ENCODE data around the gene TASP1. TPM values are rescaled to one million over a fixed set of nuclear protein-coding genes. Genes with fewer than 3 reads are reported as not detected.

TASP1 gene
- total RNA-seq, 2 donors from 2014 or later: 8.9 to 9.8 TPM

- Mint-ChIP-seq H3K27me3 (ENCODE audit: low read depth) (no peaks in the 10 kb centered on the region), H3K4me1 (ENCODE audit: low read depth) (no peaks in the 10 kb centered on the region), H3K36me3 (ENCODE audit: insufficient read depth in 2 of 2) (peaks cover 8 to 24% of the 10 kb centered on the region in 2 donors), H3K4me3 (no peak overlapping the region), H3K27ac (no peak overlapping the region), H3K9me3 (peaks cover 0 to 5% of the 10 kb centered on the region in 2 donors)
- no peak for ATAC-seq (replicated peaks in 1 of 2)
- no peak for DNase-seq
Measured at GRCh38 chr20:13586133-13586532, 52.6 kb downstream of the TASP1 start.

GRCh38 chr20:13581451-13581850 lies 57.3 kb downstream of the TASP1 start:
- DNase-seq: no peak
- Mint-ChIP-seq H3K4me3 (no peak overlapping the region), H3K9me3 (peaks cover 0 to 2% of the 10 kb centered on the region in 2 donors), H3K36me3 (ENCODE audit: insufficient read depth in 2 of 2) (peaks cover 11 to 31% of the 10 kb centered on the region in 2 donors), H3K27me3 (ENCODE audit: low read depth) (no peaks in the 10 kb centered on the region), H3K4me1 (ENCODE audit: low read depth) (no peaks in the 10 kb centered on the region), H3K27ac (no peak overlapping the region)
- no peak for ATAC-seq (replicated peaks in 1 of 2)

- ATAC-seq (replicated peaks in 1 of 2) (no peak), DNase-seq (no peak)
- no peaks in the 10 kb centered on the region for H3K4me1 Mint-ChIP-seq (ENCODE audit: low read depth)
- no peaks in the 10 kb centered on the region for H3K27me3 Mint-ChIP-seq (ENCODE audit: low read depth)
- H3K27ac Mint-ChIP-seq: no peak overlapping the region
- H3K9me3 Mint-ChIP-seq: no peaks in the 10 kb centered on the region
- H3K36me3 Mint-ChIP-seq (ENCODE audit: insufficient read depth in 2 of 2): peaks cover 8 to 28% of the 10 kb centered on the region in 2 donors
- H3K4me3 Mint-ChIP-seq: no peak overlapping the region
Measured at GRCh38 chr20:13580707-13581106, 58.0 kb downstream of the TASP1 start.

GRCh38 chr20:13574071-13574470 lies 64.7 kb downstream of the TASP1 start:
- Mint-ChIP-seq H3K9me3 (peaks cover 0 to 1% of the 10 kb centered on the region in 2 donors), H3K4me3 (no peak overlapping the region), H3K4me1 (ENCODE audit: low read depth) (no peaks in the 10 kb centered on the region), H3K36me3 (ENCODE audit: insufficient read depth in 2 of 2) (peaks cover 6 to 18% of the 10 kb centered on the region in 2 donors), H3K27me3 (ENCODE audit: low read depth) (no peaks in the 10 kb centered on the region), H3K27ac (no peak overlapping the region)
- ATAC-seq (replicated peaks in 1 of 2) (no peak), DNase-seq (no peak)

- Mint-ChIP-seq H3K4me1 (ENCODE audit: low read depth) (no peaks in the 10 kb centered on the region), H3K27me3 (ENCODE audit: low read depth) (no peaks in the 10 kb centered on the region)
- ATAC-seq (replicated peaks in 1 of 2): no peak
Measured at GRCh38 chr20:13571662-13572061, 67.1 kb downstream of the TASP1 start.

GRCh38 chr20:13567663-13568062 lies 71.1 kb downstream of the TASP1 start:
- H3K4me3 Mint-ChIP-seq: no peak overlapping the region
- no peaks in the 10 kb centered on the region for H3K4me1 Mint-ChIP-seq (ENCODE audit: low read depth)

More at GRCh38 chr20:13571662-13572061, 67.1 kb downstream of the TASP1 start:
- no peak for DNase-seq
- H3K36me3 Mint-ChIP-seq (ENCODE audit: insufficient read depth in 2 of 2): peaks cover 7 to 10% of the 10 kb centered on the region in 2 donors
- H3K27ac Mint-ChIP-seq: no peak overlapping the region
- peaks cover 3 to 4% of the 10 kb centered on the region in 2 donors for H3K9me3 Mint-ChIP-seq
- H3K4me3 Mint-ChIP-seq: no peak overlapping the region

GRCh38 chr20:13563854-13564253 lies 74.9 kb downstream of the TASP1 start:
- H3K27me3 Mint-ChIP-seq (ENCODE audit: low read depth): no peaks in the 10 kb centered on the region
- ATAC-seq (replicated peaks in 1 of 2) (no peak), DNase-seq (no peak)
- no peak overlapping the region for H3K4me3 Mint-ChIP-seq
- no peaks in the 10 kb centered on the region for H3K4me1 Mint-ChIP-seq (ENCODE audit: low read depth)
- peaks cover 3% of the 10 kb centered on the region in 2 donors for H3K9me3 Mint-ChIP-seq
- no peak overlapping the region for H3K27ac Mint-ChIP-seq
- peaks cover 11 to 12% of the 10 kb centered on the region in 2 donors for H3K36me3 Mint-ChIP-seq (ENCODE audit: insufficient read depth in 2 of 2)

More at GRCh38 chr20:13567663-13568062, 71.1 kb downstream of the TASP1 start:
- Mint-ChIP-seq H3K9me3 (peaks cover 3 to 4% of the 10 kb centered on the region in 2 donors), H3K36me3 (ENCODE audit: insufficient read depth in 2 of 2) (peaks cover 3 to 11% of the 10 kb centered on the region in 2 donors), H3K27me3 (ENCODE audit: low read depth) (no peaks in the 10 kb centered on the region), H3K27ac (no peak overlapping the region)
- ATAC-seq (replicated peaks in 1 of 2) (no peak), DNase-seq (no peak)

- ATAC-seq (replicated peaks in 1 of 2) (no peak), DNase-seq (no peak)
- Mint-ChIP-seq H3K9me3 (no peaks in the 10 kb centered on the region), H3K36me3 (ENCODE audit: insufficient read depth in 2 of 2) (peaks cover 3 to 6% of the 10 kb centered on the region in 2 donors), H3K27ac (no peak overlapping the region), H3K4me1 (ENCODE audit: low read depth) (no peaks in the 10 kb centered on the region), H3K4me3 (no peak overlapping the region), H3K27me3 (ENCODE audit: low read depth) (no peaks in the 10 kb centered on the region)
Measured at GRCh38 chr20:13554706-13555105, 84.0 kb downstream of the TASP1 start.

- ATAC-seq (replicated peaks in 1 of 2): no peak
- H3K9me3 Mint-ChIP-seq: no peaks in the 10 kb centered on the region
Measured at GRCh38 chr20:13554076-13554475, 84.7 kb downstream of the TASP1 start.

GRCh38 chr20:13552061-13552460 lies 86.7 kb downstream of the TASP1 start:
- Mint-ChIP-seq H3K4me3 (no peak overlapping the region), H3K27me3 (ENCODE audit: low read depth) (no peaks in the 10 kb centered on the region), H3K9me3 (no peaks in the 10 kb centered on the region), H3K27ac (no peak overlapping the region), H3K36me3 (ENCODE audit: insufficient read depth in 2 of 2) (peaks cover 3 to 4% of the 10 kb centered on the region in 2 donors), H3K4me1 (ENCODE audit: low read depth) (no peaks in the 10 kb centered on the region)
- ATAC-seq (replicated peaks in 1 of 2): no peak
- DNase-seq: no peak

More at GRCh38 chr20:13554076-13554475, 84.7 kb downstream of the TASP1 start:
- Mint-ChIP-seq H3K27me3 (ENCODE audit: low read depth) (no peaks in the 10 kb centered on the region), H3K4me1 (ENCODE audit: low read depth) (no peaks in the 10 kb centered on the region), H3K27ac (no peak overlapping the region), H3K36me3 (ENCODE audit: insufficient read depth in 2 of 2) (peaks cover 3 to 6% of the 10 kb centered on the region in 2 donors), H3K4me3 (no peak overlapping the region)
- no peak for DNase-seq

- no peaks in the 10 kb centered on the region for H3K36me3 Mint-ChIP-seq (ENCODE audit: insufficient read depth in 2 of 2)
Measured at GRCh38 chr20:13549451-13549850, 89.3 kb downstream of the TASP1 start.

GRCh38 chr20:13546497-13547131 lies 92.1 kb downstream of the TASP1 start:
- H3K4me3 Mint-ChIP-seq: no peak overlapping the region
- no peaks in the 10 kb centered on the region for H3K36me3 Mint-ChIP-seq (ENCODE audit: insufficient read depth in 2 of 2)
- H3K27ac Mint-ChIP-seq: no peak overlapping the region
- no peaks in the 10 kb centered on the region for H3K4me1 Mint-ChIP-seq (ENCODE audit: low read depth)
- H3K27me3 Mint-ChIP-seq (ENCODE audit: low read depth): no peaks in the 10 kb centered on the region
- DNase-seq (peak; percentile 73), ATAC-seq (replicated peaks in 1 of 2) (no peak)
- H3K9me3 Mint-ChIP-seq: no peaks in the 10 kb centered on the region

More at GRCh38 chr20:13549451-13549850, 89.3 kb downstream of the TASP1 start:
- Mint-ChIP-seq H3K4me3 (no peak overlapping the region), H3K27me3 (ENCODE audit: low read depth) (no peaks in the 10 kb centered on the region), H3K4me1 (ENCODE audit: low read depth) (no peaks in the 10 kb centered on the region), H3K9me3 (no peaks in the 10 kb centered on the region), H3K27ac (no peak overlapping the region)
- DNase-seq: no peak
- ATAC-seq (replicated peaks in 1 of 2): no peak

GRCh38 chr20:13545790-13546189 lies 92.9 kb downstream of the TASP1 start:
- DNase-seq (no peak), ATAC-seq (replicated peaks in 1 of 2) (no peak)
- H3K4me3 Mint-ChIP-seq: no peak overlapping the region
- no peaks in the 10 kb centered on the region for H3K4me1 Mint-ChIP-seq (ENCODE audit: low read depth)
- H3K9me3 Mint-ChIP-seq: no peaks in the 10 kb centered on the region
- H3K27ac Mint-ChIP-seq: no peak overlapping the region
- no peaks in the 10 kb centered on the region for H3K27me3 Mint-ChIP-seq (ENCODE audit: low read depth)
- H3K36me3 Mint-ChIP-seq (ENCODE audit: insufficient read depth in 2 of 2): no peaks in the 10 kb centered on the region

- no peak overlapping the region for H3K27ac Mint-ChIP-seq
- no peaks in the 10 kb centered on the region for H3K36me3 Mint-ChIP-seq (ENCODE audit: insufficient read depth in 2 of 2)
- H3K4me1 Mint-ChIP-seq (ENCODE audit: low read depth): no peaks in the 10 kb centered on the region
- no peaks in the 10 kb centered on the region for H3K27me3 Mint-ChIP-seq (ENCODE audit: low read depth)
- no peak overlapping the region for H3K4me3 Mint-ChIP-seq
- no peak for DNase-seq
- no peaks in the 10 kb centered on the region for H3K9me3 Mint-ChIP-seq
- ATAC-seq (replicated peaks in 1 of 2): no peak
Measured at GRCh38 chr20:13543783-13544182, 94.9 kb downstream of the TASP1 start.
